Chondrocyte (in vitro differentiated cells): ENCODE results near the gene AGFG2. TPM values are rescaled to one million over a fixed set of nuclear protein-coding genes. Genes with fewer than 3 reads are reported as not detected.
"Not testable (repeated sequence)": the region's sequence is repeated elsewhere in the genome, so short reads cannot be mapped to it uniquely, and the experiment has no call there.

Experiments
- DNase-seq: peaks from one replicate; pipeline ENCODE4 v3.0.0; 2021; ENCODE audit warnings: mixed read lengths, low spot score
- H3K27ac Mint-ChIP-seq: one replicate; pipeline ENCODE4 v1.8.0; 2021; ENCODE audit warnings: mild to moderate bottlenecking, moderate library complexity, mixed read lengths; ENCODE audit not compliant: unreplicated experiment
- H3K27me3 Mint-ChIP-seq: 2 replicates; pipeline ENCODE4 v1.8.0; 2021; ENCODE audit warnings: low read depth, mixed read lengths
- H3K36me3 Mint-ChIP-seq: 2 replicates; pipeline ENCODE4 v1.8.0; 2021; ENCODE audit warnings: low read depth, mixed read lengths
- H3K4me1 Mint-ChIP-seq: 2 replicates; pipeline ENCODE4 v1.8.0; 2021; ENCODE audit warnings: low read depth, mild to moderate bottlenecking, mixed read lengths
- H3K4me3 Mint-ChIP-seq: one replicate; pipeline ENCODE4 v1.8.0; 2021; ENCODE audit warnings: mild to moderate bottlenecking, moderate library complexity, mixed read lengths; ENCODE audit not compliant: unreplicated experiment
- H3K9me3 Mint-ChIP-seq: 2 replicates; pipeline ENCODE4 v1.8.0; 2021; ENCODE audit warnings: low read depth, mixed read lengths
- CTCF ChIP-seq: fragments of 200-600 bp; sonication (generic); IDR thresholded peaks from 2 replicates; pipeline ENCODE4 v1.5.0; 2021; ENCODE audit warnings: antibody characterized with exemption, mild to moderate bottlenecking, moderate library complexity
- total RNA-seq: library from RNA; stranded (reverse); gene quantifications from 3 replicates; pipeline ENCODE4 v1.2.1, GENCODE V29; 2021

The AGFG2 gene
- total RNA-seq, 1 donor from 2014 or later: 8.2 TPM

- H3K27me3 Mint-ChIP-seq: no peaks in the 10 kb centered on the region
- no peak for DNase-seq
- peak overlapping the region; percentile 93 for H3K27ac Mint-ChIP-seq
- H3K4me1 Mint-ChIP-seq: peaks cover 55% of the 10 kb centered on the region
- H3K36me3 Mint-ChIP-seq: peaks cover 2% of the 10 kb centered on the region
- H3K4me3 Mint-ChIP-seq: peak overlapping the region; percentile 14
- H3K9me3 Mint-ChIP-seq: no peaks in the 10 kb centered on the region
- peak; percentile 62 for TF ChIP-seq CTCF
These were observed 6.5 kb downstream of the AGFG2 start for GRCh38 chr7:100545360-100546128.

DNA sequence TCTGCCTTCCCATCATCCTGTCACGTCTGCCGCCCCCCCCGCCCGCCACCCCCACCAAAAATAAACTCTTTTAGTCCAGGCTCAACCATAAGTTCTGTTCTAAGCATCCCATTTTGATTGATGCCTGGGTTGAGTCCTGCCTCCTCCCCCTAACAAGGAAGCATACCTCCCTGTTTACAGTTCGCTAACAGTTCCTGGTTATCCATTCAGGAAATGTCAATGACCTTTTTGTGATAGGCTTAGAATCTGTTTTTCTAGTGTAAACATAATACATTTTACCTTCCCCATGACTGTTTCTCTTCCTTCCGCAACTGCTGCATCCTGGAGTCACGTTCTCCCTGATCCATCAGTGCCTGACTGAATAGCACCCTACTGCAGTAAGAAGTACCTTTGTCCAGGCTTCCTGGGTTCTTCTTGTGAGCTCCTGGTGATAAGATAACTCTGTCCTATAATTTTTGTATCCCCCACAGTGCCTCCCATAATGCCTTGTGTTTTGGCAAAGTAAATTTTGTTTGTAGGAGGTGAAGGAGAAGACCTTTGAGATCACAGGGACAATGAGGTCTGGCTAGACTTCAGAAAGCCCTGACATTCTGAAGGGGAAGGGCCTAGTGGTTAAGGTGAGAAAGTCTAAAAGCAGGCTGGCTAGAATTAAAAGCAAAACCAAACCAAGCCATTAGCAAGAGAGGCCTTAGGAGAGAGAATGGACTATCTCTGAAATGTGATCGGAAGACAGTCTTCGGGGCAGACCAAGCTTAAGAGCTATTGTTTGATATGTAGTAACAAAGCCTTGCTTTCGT is 7.3 kb downstream of the AGFG2 start:
- H3K27ac Mint-ChIP-seq: peak overlapping the region; percentile 93
- DNase-seq: no peak
- peak overlapping the region; percentile 14 for H3K4me3 Mint-ChIP-seq
- H3K27me3 Mint-ChIP-seq: no peaks in the 10 kb centered on the region
- peaks cover 55% of the 10 kb centered on the region for H3K4me1 Mint-ChIP-seq
- H3K9me3 Mint-ChIP-seq: no peaks in the 10 kb centered on the region
- peaks cover 2% of the 10 kb centered on the region for H3K36me3 Mint-ChIP-seq
- no peak for TF ChIP-seq CTCF

DNA sequence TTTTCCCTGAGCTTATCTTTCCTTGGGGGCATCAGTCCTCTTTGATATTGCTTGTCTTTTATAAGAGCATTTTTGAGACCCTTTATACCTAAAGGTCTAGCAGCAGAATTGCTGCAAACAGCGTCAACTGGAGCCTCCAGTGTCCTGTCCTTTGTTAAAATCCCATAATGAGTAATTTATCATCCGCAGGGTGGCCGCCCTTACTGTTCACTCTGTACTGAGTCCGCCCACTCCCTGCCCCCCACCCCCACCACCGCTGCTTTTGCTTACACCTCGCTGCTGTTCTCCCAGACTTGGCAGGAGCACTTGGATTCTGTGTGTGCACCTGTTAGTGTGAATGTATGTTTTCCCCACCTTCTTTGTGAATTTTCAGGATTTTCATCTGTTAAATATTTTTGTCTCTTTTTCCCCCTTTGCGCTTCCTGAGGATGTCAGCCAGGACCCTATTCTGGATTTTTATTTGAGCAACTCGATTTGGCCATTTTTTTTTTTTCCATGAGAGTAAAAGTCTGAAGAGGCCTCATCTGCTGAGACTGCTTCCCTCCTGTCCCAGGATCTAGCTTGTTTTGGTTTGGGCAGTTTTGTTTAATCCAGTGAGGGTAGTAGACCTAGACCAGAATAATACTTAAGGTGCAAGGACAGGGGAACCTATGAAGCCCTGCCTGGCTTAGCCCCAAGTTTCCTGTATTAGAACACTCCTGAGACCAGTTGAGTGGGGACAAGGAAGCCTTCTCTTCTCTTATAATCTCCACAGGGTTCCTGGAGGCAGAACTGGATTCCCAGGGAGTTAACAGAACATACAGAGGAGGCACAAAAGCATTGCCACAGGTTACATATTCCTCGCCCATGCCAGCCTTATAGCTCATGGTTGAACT is 8.2 kb downstream of the AGFG2 start:
- peaks cover 55% of the 10 kb centered on the region for H3K4me1 Mint-ChIP-seq
- H3K9me3 Mint-ChIP-seq: no peaks in the 10 kb centered on the region
- peak overlapping the region; percentile 74 for H3K27ac Mint-ChIP-seq

DNA sequence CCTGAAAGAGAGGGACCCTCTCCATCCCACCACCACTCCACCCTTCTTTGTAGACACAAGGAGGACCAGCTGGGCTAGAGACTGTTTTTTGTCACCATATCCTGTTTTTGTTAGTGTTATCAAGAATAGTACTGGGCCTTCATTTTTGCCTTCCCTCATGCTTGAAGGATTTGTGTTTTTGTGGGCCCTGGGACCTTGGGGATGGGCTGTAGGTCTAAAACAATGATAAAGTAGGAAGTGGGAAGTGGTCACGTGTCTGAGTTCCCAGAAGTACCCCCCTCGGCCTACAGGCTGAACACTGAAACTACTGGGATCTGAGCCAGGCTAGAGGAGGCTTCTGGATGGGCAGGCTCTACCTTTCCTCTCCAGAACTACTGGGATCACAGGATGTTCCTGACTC is 8.9 kb downstream of the AGFG2 start:
- DNase-seq: no peak
- peaks cover 55% of the 10 kb centered on the region for H3K4me1 Mint-ChIP-seq
- no peaks in the 10 kb centered on the region for H3K27me3 Mint-ChIP-seq
- peaks cover 5% of the 10 kb centered on the region for H3K36me3 Mint-ChIP-seq
- no peak overlapping the region for H3K4me3 Mint-ChIP-seq
- TF ChIP-seq CTCF: no peak
- H3K9me3 Mint-ChIP-seq: no peaks in the 10 kb centered on the region
- H3K27ac Mint-ChIP-seq: peak overlapping the region; percentile 74

More for the DNA sequence above, 8.2 kb downstream of the AGFG2 start:
- Mint-ChIP-seq H3K36me3 (peaks cover 2% of the 10 kb centered on the region), H3K4me3 (no peak overlapping the region), H3K27me3 (no peaks in the 10 kb centered on the region)
- no peak for DNase-seq
- no peak for TF ChIP-seq CTCF

DNA sequence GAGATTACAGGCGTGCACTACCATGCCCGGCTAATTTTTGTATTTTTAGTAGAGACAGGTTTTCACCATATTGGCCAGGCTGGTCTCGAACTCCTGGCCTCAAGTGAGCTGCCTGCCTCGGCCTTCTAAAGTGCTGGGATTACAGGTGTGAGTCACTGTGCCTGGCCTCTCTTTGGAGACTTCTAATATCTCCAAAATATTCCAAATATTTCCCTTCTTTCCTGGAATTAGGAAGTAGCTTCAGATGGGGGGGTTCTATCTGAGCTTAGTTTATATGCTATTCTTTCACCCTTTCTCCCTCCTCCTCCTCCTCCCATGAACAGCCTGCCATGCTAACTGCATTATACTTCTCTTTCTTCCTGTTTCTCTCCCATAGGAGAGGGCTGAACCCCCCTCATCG is 9.4 kb downstream of the AGFG2 start:
- not testable (repeated sequence) for H3K4me3 Mint-ChIP-seq, DNase-seq, H3K36me3 Mint-ChIP-seq, H3K27me3 Mint-ChIP-seq, H3K27ac Mint-ChIP-seq, H3K9me3 Mint-ChIP-seq
- H3K4me1 Mint-ChIP-seq: peaks cover 53% of the 10 kb centered on the region
